ENCODE measurements around the gene ANKS4B. TPM values are rescaled to one million over a fixed set of nuclear protein-coding genes. Genes with fewer than 3 reads are reported as not detected.

Gene ANKS4B
- total and polyA plus RNA-seq, 2 donors (not counting 3 experiments of a cell fraction or from before 2014, with no cell fraction given), result not detected

DNA sequence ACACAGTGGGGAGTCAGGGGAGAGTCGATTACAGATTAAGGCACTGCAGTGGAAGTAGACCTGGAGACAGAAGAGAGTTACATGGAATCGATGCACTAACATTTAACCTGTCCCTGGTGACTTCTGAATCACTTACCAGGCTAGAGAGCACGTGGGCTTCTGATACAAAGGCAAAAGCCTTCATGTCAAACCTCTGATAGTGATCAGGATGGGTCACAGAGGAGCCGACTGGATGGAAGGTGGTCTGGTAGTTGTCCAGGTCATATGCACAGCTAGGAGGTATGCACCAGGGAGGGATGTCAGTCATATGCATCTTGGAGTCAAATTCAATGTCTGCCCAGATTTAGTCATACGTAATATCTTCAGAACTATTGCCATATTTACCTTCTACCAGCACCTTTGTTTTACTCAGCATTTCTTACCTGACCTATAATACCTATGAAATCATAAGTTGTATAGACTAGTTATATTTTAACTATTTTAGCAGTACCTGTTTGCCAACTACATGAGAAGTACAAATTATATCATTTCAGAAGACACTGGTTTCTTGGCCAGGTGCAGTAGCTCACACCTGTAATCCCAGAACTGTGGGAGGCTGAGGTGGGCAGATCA lies 33.8 kb upstream of the ANKS4B start:
- CTCF ChIA-PET, result interaction anchor here (1.3 to 1.8 kb wide), 2 partner anchors 11 to 43 kb away, joined by 3 to 16 read pairs; no protein-coding TSS in a partner anchor
- H3K4me2 ChIP-seq (ENCODE audit: insufficient read depth, low read length), result no peak overlapping the region
- H2AFZ ChIP-seq (ENCODE audit: low read depth, low read length), result no peak overlapping the region
- H3K36me3 ChIP-seq (ENCODE audit: control insufficient read depth in 2 of 2, extremely low read depth in 1 of 2, insufficient read depth in 2 of 2, low read length in 2 of 2), result no peaks in the 10 kb centered on the region
- H3K4me1 ChIP-seq (ENCODE audit: control insufficient read depth, extremely low read depth, insufficient read depth, low read length), result no peaks in the 10 kb centered on the region
- H3K9ac ChIP-seq (replicated peaks; ENCODE audit: extremely low read depth, insufficient read depth, low read length), result no peak overlapping the region
- peak; percentile 46 for FAIRE-seq
- no peak for DNase-seq (ENCODE audit: low read depth, low spot score)
- dilution Hi-C loops (cut with MboI; ENCODE audit: extremely low pct_ligation_motif_present, low sequenced_read_pairs), result no loop called here
- BruUV-seq (replicated peaks), result no TSS peak
- POLR2A ChIA-PET, result no interaction called here
- peaks cover 7% of the 10 kb centered on the region in 2 experiments for H3K27me3 ChIP-seq (ENCODE audit: control insufficient read depth in 2 of 2, insufficient read depth in 2 of 2, low read length in 2 of 2)
- H4K20me1 ChIP-seq (replicated peaks; ENCODE audit: control insufficient read depth, extremely low read depth, insufficient read depth, low read length), result no peaks in the 10 kb centered on the region
- no peaks in the 10 kb centered on the region for H3K9me1 ChIP-seq (replicated peaks; ENCODE audit: control insufficient read depth, extremely low read depth, insufficient read depth, low read length)
- intact Hi-C loops (cut with micrococcal nuclease), result no loop called here
- TF ChIP-seq CTCF (IDR thresholded peaks at IDR 0.05; ENCODE audit: extremely low read depth in 1 of 2, insufficient read depth in 1 of 2, low read depth in 1 of 2, low read length in 2 of 2) (no peak), FOS (IDR thresholded peaks at IDR 0.05; ENCODE audit: borderline replicate concordance, insufficient read depth, low read length) (no peak), GATA2 (IDR thresholded peaks at IDR 0.05; ENCODE audit: insufficient read depth, insufficient read length, low read depth, low read length) (no peak), JUN (IDR thresholded peaks at IDR 0.05; ENCODE audit: borderline replicate concordance, insufficient read depth, insufficient read length, low read depth) (no peak), MYC (IDR thresholded peaks at IDR 0.05; ENCODE audit: low read depth, low read length) (no peak), POLR2A (IDR thresholded peaks at IDR 0.05; ENCODE audit: low read depth, low read length) (no peak), POLR2AphosphoS5 (IDR thresholded peaks at IDR 0.05; ENCODE audit: insufficient read depth, low read depth, low read length) (no peak), EZH2 (IDR thresholded peaks at IDR 0.05; ENCODE audit: borderline replicate concordance, low read depth, low read length, severe bottlenecking) (no peak), MAX (IDR thresholded peaks at IDR 0.05; ENCODE audit: insufficient read depth, insufficient read length) (no peak)
- no peaks in the 10 kb centered on the region for H3K9me3 ChIP-seq (replicated peaks; ENCODE audit: control insufficient read depth, insufficient read depth, low read length)
- no peak overlapping the region for H3K4me3 ChIP-seq (replicated peaks in 1 of 3; ENCODE audit: insufficient read depth in 1 of 3, low read depth in 1 of 3, low read length in 3 of 3)
- H3K79me2 ChIP-seq (ENCODE audit: control insufficient read depth, insufficient read depth, low read length), result no peaks in the 10 kb centered on the region
- no peak overlapping the region for H3K27ac ChIP-seq (ENCODE audit: insufficient read depth, low read depth, low read length)

All from endothelial cell of umbilical vein (primary cell).